Ishikawa (cell line): Measurements from ENCODE around the gene SDK1.

Source experiments
- CEBPB ChIP-seq: IDR thresholded peaks from 2 replicates; pipeline ENCODE4 v1.6.1; 2012
- CREB1 ChIP-seq: IDR thresholded peaks from 2 replicates; pipeline ENCODE4 v1.6.1; 2012; ENCODE audit warnings: low read depth
- EGR1 ChIP-seq: IDR thresholded peaks from 2 replicates; pipeline ENCODE4 v1.6.1; 2012
- EP300 ChIP-seq: IDR thresholded peaks from 2 replicates; pipeline ENCODE4 v1.6.1; 2012; ENCODE audit warnings: borderline replicate concordance
- FOXM1 ChIP-seq: IDR thresholded peaks from 2 replicates; pipeline ENCODE4 v1.6.1; 2012; ENCODE audit warnings: low read depth, borderline replicate concordance
- MAX ChIP-seq: IDR thresholded peaks from 2 replicates; pipeline ENCODE4 v1.6.1; 2012
- NFIC ChIP-seq: IDR thresholded peaks from 2 replicates; pipeline ENCODE4 v1.6.1; 2012
- RAD21 ChIP-seq: IDR thresholded peaks from 2 replicates; pipeline ENCODE4 v1.6.1; 2012; ENCODE audit warnings: low read depth
- REST ChIP-seq: IDR thresholded peaks from 2 replicates; pipeline ENCODE4 v1.6.1; 2012; ENCODE audit warnings: low read depth, mild to moderate bottlenecking
- TAF1 ChIP-seq: IDR thresholded peaks from 2 replicates; pipeline ENCODE4 v1.6.1; 2012; ENCODE audit warnings: low read depth, mild to moderate bottlenecking
- TCF12 ChIP-seq: IDR thresholded peaks from 2 replicates; pipeline ENCODE4 v1.6.1; 2012; ENCODE audit warnings: low read depth
- TEAD4 ChIP-seq: IDR thresholded peaks from 2 replicates; pipeline ENCODE4 v1.6.1; 2012
- USF1 ChIP-seq: IDR thresholded peaks from 2 replicates; pipeline ENCODE4 v1.6.1; 2012
- YY1 ChIP-seq: IDR thresholded peaks from 2 replicates; pipeline ENCODE4 v1.6.1; 2012; ENCODE audit warnings: low read depth
- ZBTB7A ChIP-seq: IDR thresholded peaks from 2 replicates; pipeline ENCODE4 v1.6.1; 2012; ENCODE audit warnings: low read depth

Gene SDK1

GRCh38 chr7:4209126-4209525, 908.1 kb downstream of the SDK1 start:
- no peak for TF ChIP-seq EGR1
- no peak for TF ChIP-seq YY1

GRCh38 chr7:4209966-4210365, 908.9 kb downstream of the SDK1 start:
- TF ChIP-seq CREB1: no peak
- no peak for TF ChIP-seq FOXM1
- TF ChIP-seq TCF12: no peak
- TF ChIP-seq EP300: no peak
- TF ChIP-seq YY1: no peak
- TF ChIP-seq TAF1: no peak
- TF ChIP-seq EGR1: no peak
- no peak for TF ChIP-seq NFIC
- TF ChIP-seq ZBTB7A: no peak

GRCh38 chr7:4210821-4211220, 909.8 kb downstream of the SDK1 start:
- no peak for TF ChIP-seq FOXM1
- no peak for TF ChIP-seq CEBPB
- no peak for TF ChIP-seq CREB1
- no peak for TF ChIP-seq TAF1
- no peak for TF ChIP-seq RAD21
- TF ChIP-seq NFIC: no peak
- no peak for TF ChIP-seq USF1
- no peak for TF ChIP-seq REST
- no peak for TF ChIP-seq EP300
- no peak for TF ChIP-seq MAX
- TF ChIP-seq ZBTB7A: no peak
- TF ChIP-seq TEAD4: no peak
- no peak for TF ChIP-seq TCF12
- no peak for TF ChIP-seq YY1

GRCh38 chr7:4211261-4211660, 910.2 kb downstream of the SDK1 start:
- TF ChIP-seq EGR1 (no peak), FOXM1 (no peak), CEBPB (no peak), NFIC (no peak), MAX (no peak), CREB1 (no peak), TAF1 (no peak), EP300 (no peak), TCF12 (no peak), YY1 (no peak), REST (no peak), ZBTB7A (no peak)

- no peak for TF ChIP-seq EP300
- TF ChIP-seq MAX: no peak
- no peak for TF ChIP-seq FOXM1
- TF ChIP-seq NFIC: no peak
These were observed 911.3 kb downstream of the SDK1 start for GRCh38 chr7:4212376-4212775.

GRCh38 chr7:4214291-4215155, 913.5 kb downstream of the SDK1 start:
- TF ChIP-seq TAF1 (no peak), YY1 (no peak), CEBPB (no peak), TCF12 (no peak), CREB1 (no peak), MAX (no peak), REST (no peak), ZBTB7A (no peak), RAD21 (no peak), NFIC (no peak), EP300 (no peak), FOXM1 (no peak), TEAD4 (no peak), EGR1 (no peak), USF1 (no peak)
